WTC11 (cell line): Measurements from ENCODE around the gene HIPK2.

Source experiments
- CREB1 ChIP-seq: sonication (generic); formaldehyde crosslinking; IDR thresholded peaks from 2 replicates; pipeline ENCODE4 v1.8.0; 2023; ENCODE audit warnings: mild to moderate bottlenecking, missing genetic modification reagents
- E2F4 ChIP-seq: sonication (generic); formaldehyde crosslinking; IDR thresholded peaks from 2 replicates; pipeline ENCODE4 v1.8.1; 2022; ENCODE audit warnings: low read depth, mild to moderate bottlenecking, moderate library complexity, missing genetic modification reagents, borderline replicate concordance
- ELF4 ChIP-seq: sonication (generic); formaldehyde crosslinking; IDR thresholded peaks from 2 replicates; pipeline ENCODE4 v1.8.1; 2022; ENCODE audit warnings: low read depth, mild to moderate bottlenecking, moderate library complexity, missing genetic modification reagents
- PREB ChIP-seq: sonication (generic); formaldehyde crosslinking; IDR thresholded peaks from 2 replicates; pipeline ENCODE4 v1.8.1; 2022; ENCODE audit warnings: mild to moderate bottlenecking, missing genetic modification reagents, moderate library complexity, borderline replicate concordance
- SMAD3 ChIP-seq: sonication (generic); formaldehyde crosslinking; IDR thresholded peaks from 2 replicates; pipeline ENCODE4 v1.8.0; 2022; ENCODE audit warnings: missing genetic modification reagents, mild to moderate bottlenecking, borderline replicate concordance
- ZBTB21 ChIP-seq: sonication (generic); formaldehyde crosslinking; IDR thresholded peaks from 2 replicates; pipeline ENCODE4 v1.8.1; 2023; ENCODE audit warnings: mild to moderate bottlenecking, missing genetic modification reagents, borderline replicate concordance
- ZNF121 ChIP-seq: sonication (generic); formaldehyde crosslinking; IDR thresholded peaks from 2 replicates; pipeline ENCODE4 v1.8.0; 2023; ENCODE audit warnings: missing genetic modification reagents
- TF ChIP-seq, protein P1 (sequence below): sonication (generic); formaldehyde crosslinking; IDR thresholded peaks from 2 replicates; pipeline ENCODE4 v1.8.1; 2022; ENCODE audit warnings: low read depth, missing genetic modification reagents, borderline replicate concordance
- TF ChIP-seq, protein P2 (sequence below): sonication (generic); formaldehyde crosslinking; IDR thresholded peaks from 2 replicates; pipeline ENCODE4 v1.8.0; 2022; ENCODE audit warnings: missing genetic modification reagents
- TF ChIP-seq, protein P3 (sequence below): fragments of 200-600 bp; IDR thresholded peaks from 2 replicates; pipeline ENCODE4 v1.8.0; 2022; ENCODE audit warnings: antibody characterized with exemption
- TF ChIP-seq, protein P4 (sequence below): sonication (generic); formaldehyde crosslinking; IDR thresholded peaks from 2 replicates; pipeline ENCODE4 v1.8.1; 2023; ENCODE audit warnings: mild to moderate bottlenecking, missing genetic modification reagents, moderate library complexity
- TF ChIP-seq, protein P5 (sequence below): sonication (generic); formaldehyde crosslinking; IDR thresholded peaks from 2 replicates; pipeline ENCODE4 v1.8.1; 2023; ENCODE audit warnings: mild to moderate bottlenecking, missing genetic modification reagents, moderate library complexity

DNA sequence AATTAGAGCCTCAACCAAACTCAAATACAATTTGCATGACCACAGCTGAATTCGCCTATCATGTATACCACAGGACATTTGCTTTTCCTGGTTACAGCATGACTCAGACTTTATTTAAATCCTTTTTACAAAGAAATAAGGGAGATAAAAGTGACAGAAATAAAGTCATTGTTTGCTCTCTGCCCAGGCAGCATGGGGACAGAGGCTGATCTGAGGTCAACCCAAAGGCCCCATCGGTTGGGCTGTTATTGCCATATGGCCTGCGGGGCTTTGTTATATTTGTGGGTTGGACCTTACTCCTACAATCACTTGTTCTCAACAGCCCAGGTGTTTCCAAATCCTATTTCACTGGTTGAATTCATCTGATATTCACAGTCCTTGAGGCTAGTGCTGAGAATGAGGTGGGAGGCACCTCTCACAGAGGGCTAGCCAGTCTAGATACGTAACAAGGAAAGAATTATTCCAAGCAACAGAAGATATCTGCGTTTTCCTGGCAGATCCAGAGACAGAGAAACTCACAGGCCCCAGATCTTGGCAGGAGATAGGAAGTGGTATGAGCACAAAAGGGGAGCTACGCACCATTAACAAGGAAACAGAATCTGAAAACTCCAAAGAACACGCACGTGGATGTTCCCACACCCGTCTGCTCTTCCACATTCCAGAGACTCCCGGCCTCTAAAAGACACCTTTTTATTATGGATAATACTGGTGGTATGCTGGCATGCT is 117.3 kb downstream of the HIPK2 start:
- TF ChIP-seq, protein P1, sequence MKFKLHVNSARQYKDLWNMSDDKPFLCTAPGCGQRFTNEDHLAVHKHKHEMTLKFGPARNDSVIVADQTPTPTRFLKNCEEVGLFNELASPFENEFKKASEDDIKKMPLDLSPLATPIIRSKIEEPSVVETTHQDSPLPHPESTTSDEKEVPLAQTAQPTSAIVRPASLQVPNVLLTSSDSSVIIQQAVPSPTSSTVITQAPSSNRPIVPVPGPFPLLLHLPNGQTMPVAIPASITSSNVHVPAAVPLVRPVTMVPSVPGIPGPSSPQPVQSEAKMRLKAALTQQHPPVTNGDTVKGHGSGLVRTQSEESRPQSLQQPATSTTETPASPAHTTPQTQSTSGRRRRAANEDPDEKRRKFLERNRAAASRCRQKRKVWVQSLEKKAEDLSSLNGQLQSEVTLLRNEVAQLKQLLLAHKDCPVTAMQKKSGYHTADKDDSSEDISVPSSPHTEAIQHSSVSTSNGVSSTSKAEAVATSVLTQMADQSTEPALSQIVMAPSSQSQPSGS (CRISPR knock-in tag), result no peak
- TF ChIP-seq, protein P2, sequence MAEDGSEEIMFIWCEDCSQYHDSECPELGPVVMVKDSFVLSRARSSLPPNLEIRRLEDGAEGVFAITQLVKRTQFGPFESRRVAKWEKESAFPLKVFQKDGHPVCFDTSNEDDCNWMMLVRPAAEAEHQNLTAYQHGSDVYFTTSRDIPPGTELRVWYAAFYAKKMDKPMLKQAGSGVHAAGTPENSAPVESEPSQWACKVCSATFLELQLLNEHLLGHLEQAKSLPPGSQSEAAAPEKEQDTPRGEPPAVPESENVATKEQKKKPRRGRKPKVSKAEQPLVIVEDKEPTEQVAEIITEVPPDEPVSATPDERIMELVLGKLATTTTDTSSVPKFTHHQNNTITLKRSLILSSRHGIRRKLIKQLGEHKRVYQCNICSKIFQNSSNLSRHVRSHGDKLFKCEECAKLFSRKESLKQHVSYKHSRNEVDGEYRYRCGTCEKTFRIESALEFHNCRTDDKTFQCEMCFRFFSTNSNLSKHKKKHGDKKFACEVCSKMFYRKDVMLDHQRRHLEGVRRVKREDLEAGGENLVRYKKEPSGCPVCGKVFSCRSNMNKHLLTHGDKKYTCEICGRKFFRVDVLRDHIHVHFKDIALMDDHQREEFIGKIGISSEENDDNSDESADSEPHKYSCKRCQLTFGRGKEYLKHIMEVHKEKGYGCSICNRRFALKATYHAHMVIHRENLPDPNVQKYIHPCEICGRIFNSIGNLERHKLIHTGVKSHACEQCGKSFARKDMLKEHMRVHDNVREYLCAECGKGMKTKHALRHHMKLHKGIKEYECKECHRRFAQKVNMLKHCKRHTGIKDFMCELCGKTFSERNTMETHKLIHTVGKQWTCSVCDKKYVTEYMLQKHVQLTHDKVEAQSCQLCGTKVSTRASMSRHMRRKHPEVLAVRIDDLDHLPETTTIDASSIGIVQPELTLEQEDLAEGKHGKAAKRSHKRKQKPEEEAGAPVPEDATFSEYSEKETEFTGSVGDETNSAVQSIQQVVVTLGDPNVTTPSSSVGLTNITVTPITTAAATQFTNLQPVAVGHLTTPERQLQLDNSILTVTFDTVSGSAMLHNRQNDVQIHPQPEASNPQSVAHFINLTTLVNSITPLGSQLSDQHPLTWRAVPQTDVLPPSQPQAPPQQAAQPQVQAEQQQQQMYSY, result no peak
- TF ChIP-seq, protein P3, sequence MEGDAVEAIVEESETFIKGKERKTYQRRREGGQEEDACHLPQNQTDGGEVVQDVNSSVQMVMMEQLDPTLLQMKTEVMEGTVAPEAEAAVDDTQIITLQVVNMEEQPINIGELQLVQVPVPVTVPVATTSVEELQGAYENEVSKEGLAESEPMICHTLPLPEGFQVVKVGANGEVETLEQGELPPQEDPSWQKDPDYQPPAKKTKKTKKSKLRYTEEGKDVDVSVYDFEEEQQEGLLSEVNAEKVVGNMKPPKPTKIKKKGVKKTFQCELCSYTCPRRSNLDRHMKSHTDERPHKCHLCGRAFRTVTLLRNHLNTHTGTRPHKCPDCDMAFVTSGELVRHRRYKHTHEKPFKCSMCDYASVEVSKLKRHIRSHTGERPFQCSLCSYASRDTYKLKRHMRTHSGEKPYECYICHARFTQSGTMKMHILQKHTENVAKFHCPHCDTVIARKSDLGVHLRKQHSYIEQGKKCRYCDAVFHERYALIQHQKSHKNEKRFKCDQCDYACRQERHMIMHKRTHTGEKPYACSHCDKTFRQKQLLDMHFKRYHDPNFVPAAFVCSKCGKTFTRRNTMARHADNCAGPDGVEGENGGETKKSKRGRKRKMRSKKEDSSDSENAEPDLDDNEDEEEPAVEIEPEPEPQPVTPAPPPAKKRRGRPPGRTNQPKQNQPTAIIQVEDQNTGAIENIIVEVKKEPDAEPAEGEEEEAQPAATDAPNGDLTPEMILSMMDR, result no peak
- TF ChIP-seq SMAD3 (CRISPR knock-in tag) (no peak), E2F4 (no peak), PREB (CRISPR knock-in tag) (no peak), ZBTB21 (CRISPR knock-in tag) (no peak), ELF4 (CRISPR knock-in tag) (no peak), ZNF121 (CRISPR knock-in tag) (no peak), CREB1 (no peak)
- TF ChIP-seq, protein P4, sequence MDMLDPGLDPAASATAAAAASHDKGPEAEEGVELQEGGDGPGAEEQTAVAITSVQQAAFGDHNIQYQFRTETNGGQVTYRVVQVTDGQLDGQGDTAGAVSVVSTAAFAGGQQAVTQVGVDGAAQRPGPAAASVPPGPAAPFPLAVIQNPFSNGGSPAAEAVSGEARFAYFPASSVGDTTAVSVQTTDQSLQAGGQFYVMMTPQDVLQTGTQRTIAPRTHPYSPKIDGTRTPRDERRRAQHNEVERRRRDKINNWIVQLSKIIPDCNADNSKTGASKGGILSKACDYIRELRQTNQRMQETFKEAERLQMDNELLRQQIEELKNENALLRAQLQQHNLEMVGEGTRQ (CRISPR knock-in tag), result no peak
- TF ChIP-seq, protein P5, sequence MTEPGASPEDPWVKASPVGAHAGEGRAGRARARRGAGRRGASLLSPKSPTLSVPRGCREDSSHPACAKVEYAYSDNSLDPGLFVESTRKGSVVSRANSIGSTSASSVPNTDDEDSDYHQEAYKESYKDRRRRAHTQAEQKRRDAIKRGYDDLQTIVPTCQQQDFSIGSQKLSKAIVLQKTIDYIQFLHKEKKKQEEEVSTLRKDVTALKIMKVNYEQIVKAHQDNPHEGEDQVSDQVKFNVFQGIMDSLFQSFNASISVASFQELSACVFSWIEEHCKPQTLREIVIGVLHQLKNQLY (CRISPR knock-in tag), result no peak
